OCI-LY7 (cell line): ENCODE measurements around the gene MTHFS.

ENCODE experiments used
- CTCF ChIP-seq: fragments of 200-600 bp; sonication (generic); conservative IDR thresholded peaks from 2 replicates; pipeline ENCODE4 v1.5.1; 2014; ENCODE audit warnings: mild to moderate bottlenecking, antibody characterized with exemption, low read length, moderate library complexity, mixed read lengths
- EZH2phosphoT487 ChIP-seq: fragments of 200-600 bp; sonication (generic); IDR thresholded peaks from 2 replicates; pipeline ENCODE4 v1.6.1; 2018; ENCODE audit warnings: low read depth, borderline replicate concordance, mild to moderate bottlenecking, mixed run types, antibody characterized with exemption, low read length, moderate library complexity, mixed read lengths

GRCh38 chr15:79881254-79881653 is 15.6 kb downstream of the MTHFS start:
- TF ChIP-seq CTCF (no peak), EZH2phosphoT487 (no peak)
